Measurements from ENCODE around the gene MED17. TPM values are rescaled to one million over a fixed set of nuclear protein-coding genes. Genes with fewer than 3 reads are reported as not detected.

The MED17 gene
- total RNA-seq, 1 experiment from 2014 or later: 29.6 TPM

- Mint-ChIP-seq H3K36me3 (no peaks in the 10 kb centered on the region), H3K27me3 (ENCODE audit: low read depth) (no peaks in the 10 kb centered on the region), H3K4me3 (no peak overlapping the region), H3K9me3 (no peaks in the 10 kb centered on the region), H3K4me1 (peaks cover 34% of the 10 kb centered on the region), H3K27ac (no peak overlapping the region)
- ChIA-PET CTCF (no interaction called here), POLR2A (interaction anchor here (0.6 kb wide), 1 partner anchor 709 kb away, joined by 3 read pairs; no protein-coding TSS in a partner anchor)
- ATAC-seq (no peak), DNase-seq (ENCODE audit: low spot score) (no peak)
- no peak for TF ChIP-seq NFE2L1 (CRISPR knock-in tag; IDR thresholded peaks at IDR 0.05)
- no peak for TF ChIP-seq TEAD1 (CRISPR knock-in tag; IDR thresholded peaks at IDR 0.05)
- TF ChIP-seq ARID4B (CRISPR knock-in tag; IDR thresholded peaks at IDR 0.05; ENCODE audit: borderline replicate concordance): no peak
Measured at GRCh38 chr11:93822359-93822758, 38.3 kb downstream of the MED17 start.

DNA sequence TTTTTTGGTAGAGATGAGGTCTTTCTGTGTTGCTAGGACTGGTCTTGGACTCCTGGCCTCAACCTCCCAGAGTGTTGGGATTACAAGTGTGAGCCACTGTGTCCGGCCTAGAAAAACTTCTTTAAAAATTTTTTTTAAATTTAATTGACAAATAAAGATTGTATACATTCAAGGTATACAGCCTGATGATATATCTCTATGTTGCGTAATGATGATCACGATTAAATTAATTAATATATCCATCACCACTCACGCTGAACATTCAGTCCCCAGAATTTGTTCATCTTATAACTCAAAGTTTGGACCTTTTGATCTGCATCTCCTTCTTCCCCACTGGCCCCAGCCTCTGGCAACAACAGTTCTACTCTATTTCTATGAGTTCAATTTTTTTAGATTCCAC lies 39.1 kb downstream of the MED17 start:
- ChIA-PET POLR2A (interaction anchor here (0.6 kb wide), 1 partner anchor 708 kb away, joined by 3 read pairs; no protein-coding TSS in a partner anchor), CTCF (no interaction called here)
- DNase-seq (ENCODE audit: low spot score) (no peak), ATAC-seq (no peak)
- TF ChIP-seq SOX15 (CRISPR knock-in tag; IDR thresholded peaks at IDR 0.05) (no peak), GTF2I (CRISPR knock-in tag; conservative IDR thresholded peaks at IDR 0.05) (no peak), MXD4 (CRISPR knock-in tag; IDR thresholded peaks at IDR 0.05; ENCODE audit: borderline replicate concordance) (no peak), ZNF423 (CRISPR knock-in tag; IDR thresholded peaks at IDR 0.05) (no peak), IRF2 (CRISPR knock-in tag; IDR thresholded peaks at IDR 0.05; ENCODE audit: borderline replicate concordance, low read depth) (no peak), ZNF232 (CRISPR knock-in tag; IDR thresholded peaks at IDR 0.05) (no peak), TEAD4 (CRISPR knock-in tag; IDR thresholded peaks at IDR 0.05) (no peak), ZNF532 (CRISPR knock-in tag; IDR thresholded peaks at IDR 0.05; ENCODE audit: borderline replicate concordance) (no peak), FOXP4 (CRISPR knock-in tag; IDR thresholded peaks at IDR 0.05) (no peak), ATF1 (CRISPR knock-in tag; IDR thresholded peaks at IDR 0.05) (no peak), HMGXB4 (CRISPR knock-in tag; IDR thresholded peaks at IDR 0.05) (no peak), ZNF138 (CRISPR knock-in tag; conservative IDR thresholded peaks at IDR 0.05) (no peak)
- TF ChIP-seq, protein P1, sequence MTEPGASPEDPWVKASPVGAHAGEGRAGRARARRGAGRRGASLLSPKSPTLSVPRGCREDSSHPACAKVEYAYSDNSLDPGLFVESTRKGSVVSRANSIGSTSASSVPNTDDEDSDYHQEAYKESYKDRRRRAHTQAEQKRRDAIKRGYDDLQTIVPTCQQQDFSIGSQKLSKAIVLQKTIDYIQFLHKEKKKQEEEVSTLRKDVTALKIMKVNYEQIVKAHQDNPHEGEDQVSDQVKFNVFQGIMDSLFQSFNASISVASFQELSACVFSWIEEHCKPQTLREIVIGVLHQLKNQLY (CRISPR knock-in tag; IDR thresholded peaks at IDR 0.05): no peak
- TF ChIP-seq, protein P2, sequence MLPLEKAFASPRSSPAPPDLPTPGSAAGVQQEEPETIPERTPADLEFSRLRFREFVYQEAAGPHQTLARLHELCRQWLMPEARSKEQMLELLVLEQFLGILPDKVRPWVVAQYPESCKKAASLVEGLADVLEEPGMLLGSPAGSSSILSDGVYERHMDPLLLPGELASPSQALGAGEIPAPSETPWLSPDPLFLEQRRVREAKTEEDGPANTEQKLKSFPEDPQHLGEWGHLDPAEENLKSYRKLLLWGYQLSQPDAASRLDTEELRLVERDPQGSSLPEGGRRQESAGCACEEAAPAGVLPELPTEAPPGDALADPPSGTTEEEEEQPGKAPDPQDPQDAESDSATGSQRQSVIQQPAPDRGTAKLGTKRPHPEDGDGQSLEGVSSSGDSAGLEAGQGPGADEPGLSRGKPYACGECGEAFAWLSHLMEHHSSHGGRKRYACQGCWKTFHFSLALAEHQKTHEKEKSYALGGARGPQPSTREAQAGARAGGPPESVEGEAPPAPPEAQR (CRISPR knock-in tag; IDR thresholded peaks at IDR 0.05): no peak
- TF ChIP-seq, protein P3, sequence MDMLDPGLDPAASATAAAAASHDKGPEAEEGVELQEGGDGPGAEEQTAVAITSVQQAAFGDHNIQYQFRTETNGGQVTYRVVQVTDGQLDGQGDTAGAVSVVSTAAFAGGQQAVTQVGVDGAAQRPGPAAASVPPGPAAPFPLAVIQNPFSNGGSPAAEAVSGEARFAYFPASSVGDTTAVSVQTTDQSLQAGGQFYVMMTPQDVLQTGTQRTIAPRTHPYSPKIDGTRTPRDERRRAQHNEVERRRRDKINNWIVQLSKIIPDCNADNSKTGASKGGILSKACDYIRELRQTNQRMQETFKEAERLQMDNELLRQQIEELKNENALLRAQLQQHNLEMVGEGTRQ (CRISPR knock-in tag; IDR thresholded peaks at IDR 0.05): no peak
- Mint-ChIP-seq H3K4me1 (peaks cover 27% of the 10 kb centered on the region), H3K4me3 (no peak overlapping the region), H3K27me3 (ENCODE audit: low read depth) (no peaks in the 10 kb centered on the region), H3K36me3 (no peaks in the 10 kb centered on the region), H3K27ac (no peak overlapping the region), H3K9me3 (no peaks in the 10 kb centered on the region)

Measured in WTC11 (cell line).